OCI-LY1 (cell line): ENCODE data around the gene TOX2.

Experiments used
- H2AFZ ChIP-seq: fragments of 200-600 bp; sonication (generic), shearing (Covaris generic); 2 replicates; pipeline ENCODE4 v1.6.0; 2014; ENCODE audit warnings: antibody characterized with exemption, mild to moderate bottlenecking, low read length
- H3F3A ChIP-seq: fragments of 200-600 bp; sonication (generic), shearing (Covaris generic); 2 replicates; pipeline ENCODE4 v1.6.0; 2014; ENCODE audit warnings: mild to moderate bottlenecking, antibody characterized with exemption, low read length, moderate library complexity; ENCODE audit not compliant: insufficient read depth
- H3K27ac ChIP-seq: fragments of 200-600 bp; sonication (generic); 2 replicates; pipeline ENCODE4 v1.5.1; 2014; ENCODE audit warnings: low read length, mixed run types, mild to moderate bottlenecking, low read depth; ENCODE audit not compliant: poor library complexity, severe bottlenecking
- H3K27me3 ChIP-seq: fragments of 200-600 bp; sonication (generic); 2 replicates; pipeline ENCODE4 v1.6.0; 2014; ENCODE audit warnings: antibody characterized with exemption, mild to moderate bottlenecking, low read length, moderate library complexity; ENCODE audit not compliant: insufficient read depth
- H3K36me3 ChIP-seq: fragments of 200-600 bp; sonication (generic); 2 replicates; pipeline ENCODE4 v1.6.1; 2014; ENCODE audit warnings: mild to moderate bottlenecking, antibody characterized with exemption, low read length, moderate library complexity, mixed read lengths; ENCODE audit not compliant: insufficient read depth
- H3K4me1 ChIP-seq: fragments of 200-600 bp; sonication (generic); 2 replicates; pipeline ENCODE4 v1.5.1; 2014; ENCODE audit warnings: mild to moderate bottlenecking, low read length, moderate library complexity; ENCODE audit not compliant: insufficient read depth, severe bottlenecking
- H3K4me2 ChIP-seq: fragments of 200-600 bp; sonication (generic), shearing (Covaris generic); 2 replicates; pipeline ENCODE4 v1.6.1; 2014; ENCODE audit warnings: low read length
- H3K4me3 ChIP-seq: fragments of 200-600 bp; sonication (generic); 2 replicates; pipeline ENCODE4 v1.5.1; 2014; ENCODE audit warnings: low read length, low read depth, mild to moderate bottlenecking, mixed read lengths; ENCODE audit not compliant: poor library complexity, severe bottlenecking
- H3K79me2 ChIP-seq: fragments of 200-600 bp; shearing (Covaris generic); 2 replicates; pipeline ENCODE4 v1.6.1; 2016; ENCODE audit warnings: mixed run types, low read length, mixed read lengths; ENCODE audit not compliant: insufficient read depth
- H3K9ac ChIP-seq: fragments of 200-600 bp; sonication (generic), shearing (Covaris generic); 2 replicates; pipeline ENCODE4 v1.6.1; 2014; ENCODE audit warnings: mild to moderate bottlenecking, low read length, mixed read lengths
- H3K9me2 ChIP-seq: fragments of 200-600 bp; sonication (generic), shearing (Covaris generic); 2 replicates; pipeline ENCODE4 v1.6.1; 2014; ENCODE audit warnings: low read depth, mild to moderate bottlenecking, low read length, mixed read lengths
- H3K9me3 ChIP-seq: fragments of 200-600 bp; shearing (Covaris generic); 2 replicates; pipeline ENCODE4 v1.6.1; 2014; ENCODE audit warnings: low read length, mixed read lengths
- H4K20me1 ChIP-seq: fragments of 200-600 bp; sonication (generic), shearing (Covaris generic); 2 replicates; pipeline ENCODE4 v1.6.0; 2016; ENCODE audit warnings: mild to moderate bottlenecking, low read length; ENCODE audit not compliant: insufficient read depth
- EZH2 ChIP-seq: fragments of 200-600 bp; sonication (generic), shearing (Covaris generic); IDR thresholded peaks from 2 replicates; pipeline ENCODE4 v1.8.0; 2017; ENCODE audit warnings: borderline replicate concordance, mixed run types, mild to moderate bottlenecking, antibody characterized with exemption, low read length, moderate library complexity, mixed read lengths
- TF ChIP-seq, protein P1 (sequence below): fragments of 200-600 bp; sonication (generic), shearing (Covaris generic); IDR thresholded peaks from 2 replicates; pipeline ENCODE4 v1.5.1; 2017; ENCODE audit warnings: mild to moderate bottlenecking, antibody characterized with exemption, low read length, moderate library complexity, mixed read lengths

TOX2 gene

DNA sequence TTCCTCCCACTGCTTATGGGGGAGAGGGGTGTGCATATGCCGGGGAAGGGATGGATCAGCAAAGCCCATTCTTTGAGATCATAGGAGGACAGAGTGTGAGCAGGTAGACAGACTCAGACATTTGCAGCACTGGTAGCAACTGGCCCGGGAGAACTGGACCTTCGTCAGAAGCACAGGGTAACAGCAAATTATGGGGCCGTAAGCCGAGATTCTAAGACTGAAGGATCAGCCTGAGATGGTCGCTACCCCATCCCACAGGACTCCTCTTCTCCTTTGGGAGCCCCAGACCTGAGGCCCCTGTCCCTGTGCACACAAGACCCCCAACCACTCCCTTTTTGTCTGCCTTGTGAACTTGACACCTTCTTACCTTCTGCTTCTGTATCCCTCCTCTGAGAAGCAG is 106.5 kb downstream of the TOX2 start:
- Histone ChIP-seq H3K79me2 (no peaks in the 10 kb centered on the region), H3K36me3 (no peaks in the 10 kb centered on the region), H3F3A (no peaks in the 10 kb centered on the region), H3K27ac (no peak overlapping the region), H3K4me3 (no peak overlapping the region), H3K4me2 (no peak overlapping the region), H4K20me1 (no peaks in the 10 kb centered on the region), H3K4me1 (peaks cover 9% of the 10 kb centered on the region), H3K9me3 (no peaks in the 10 kb centered on the region), H3K9me2 (no peaks in the 10 kb centered on the region), H3K9ac (no peak overlapping the region), H3K27me3 (no peaks in the 10 kb centered on the region), H2AFZ (no peak overlapping the region)
- TF ChIP-seq, protein P1, sequence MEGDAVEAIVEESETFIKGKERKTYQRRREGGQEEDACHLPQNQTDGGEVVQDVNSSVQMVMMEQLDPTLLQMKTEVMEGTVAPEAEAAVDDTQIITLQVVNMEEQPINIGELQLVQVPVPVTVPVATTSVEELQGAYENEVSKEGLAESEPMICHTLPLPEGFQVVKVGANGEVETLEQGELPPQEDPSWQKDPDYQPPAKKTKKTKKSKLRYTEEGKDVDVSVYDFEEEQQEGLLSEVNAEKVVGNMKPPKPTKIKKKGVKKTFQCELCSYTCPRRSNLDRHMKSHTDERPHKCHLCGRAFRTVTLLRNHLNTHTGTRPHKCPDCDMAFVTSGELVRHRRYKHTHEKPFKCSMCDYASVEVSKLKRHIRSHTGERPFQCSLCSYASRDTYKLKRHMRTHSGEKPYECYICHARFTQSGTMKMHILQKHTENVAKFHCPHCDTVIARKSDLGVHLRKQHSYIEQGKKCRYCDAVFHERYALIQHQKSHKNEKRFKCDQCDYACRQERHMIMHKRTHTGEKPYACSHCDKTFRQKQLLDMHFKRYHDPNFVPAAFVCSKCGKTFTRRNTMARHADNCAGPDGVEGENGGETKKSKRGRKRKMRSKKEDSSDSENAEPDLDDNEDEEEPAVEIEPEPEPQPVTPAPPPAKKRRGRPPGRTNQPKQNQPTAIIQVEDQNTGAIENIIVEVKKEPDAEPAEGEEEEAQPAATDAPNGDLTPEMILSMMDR = no peak
- TF ChIP-seq EZH2 = no peak

- Histone ChIP-seq H4K20me1 (no peaks in the 10 kb centered on the region), H3K4me3 (no peak overlapping the region), H3K27me3 (no peaks in the 10 kb centered on the region), H2AFZ (no peak overlapping the region), H3K9me2 (no peaks in the 10 kb centered on the region), H3K9ac (no peak overlapping the region), H3F3A (no peaks in the 10 kb centered on the region), H3K27ac (no peak overlapping the region), H3K4me1 (peaks cover 9% of the 10 kb centered on the region), H3K9me3 (no peaks in the 10 kb centered on the region), H3K4me2 (no peak overlapping the region), H3K36me3 (no peaks in the 10 kb centered on the region), H3K79me2 (no peaks in the 10 kb centered on the region)
- TF ChIP-seq, protein P1 = no peak
- no peak for TF ChIP-seq EZH2
Measured at GRCh38 chr20:44021900-44022299, 107.2 kb downstream of the TOX2 start.

- Histone ChIP-seq H3K27me3 (no peaks in the 10 kb centered on the region), H3K4me2 (no peak overlapping the region), H3K9me3 (no peaks in the 10 kb centered on the region), H3F3A (no peaks in the 10 kb centered on the region), H3K4me3 (no peak overlapping the region), H3K36me3 (no peaks in the 10 kb centered on the region), H4K20me1 (no peaks in the 10 kb centered on the region), H2AFZ (no peak overlapping the region), H3K9me2 (no peaks in the 10 kb centered on the region), H3K9ac (no peak overlapping the region), H3K27ac (no peak overlapping the region), H3K4me1 (peaks cover 9% of the 10 kb centered on the region), H3K79me2 (no peaks in the 10 kb centered on the region)
- TF ChIP-seq EZH2 = no peak
- TF ChIP-seq, protein P1 = no peak
Measured at GRCh38 chr20:44022464-44022863, 107.8 kb downstream of the TOX2 start.
